OCI-LY7 (cell line): ENCODE data around the gene DPPA3. TPM values are rescaled to one million over a fixed set of nuclear protein-coding genes. Genes with fewer than 3 reads are reported as not detected.
"Not testable (repeated sequence)": the region's sequence is repeated elsewhere in the genome, so short reads cannot be mapped to it uniquely, and the experiment has no call there.

ENCODE experiments used
- BruUV-seq: library from RNA; stranded (reverse); fragments of 400-500 nt; replicated peaks from 2 replicates; lab custom pipeline; 2021; lab: Mats Ljungman, UMichigan
- CTCF ChIA-PET: fragments of 300-600 bp; sonication (Branson Sonifier 250); formaldehyde crosslinking; loops from one replicate; lab custom pipeline; 2022; ENCODE audit warnings: antibody characterized with exemption; ENCODE audit not compliant: unreplicated experiment; lab: Charles Lee
- POLR2A ChIA-PET: fragments of 300-600 bp; sonication (Branson Sonifier 250); formaldehyde crosslinking; loops from one replicate; lab custom pipeline; 2022; ENCODE audit warnings: antibody characterized with exemption; lab: Charles Lee
- DNase-seq: peaks from one replicate; pipeline ENCODE4 v3.0.0-alpha.2; 2015; ENCODE audit warnings: low spot score
- H2AFZ ChIP-seq: fragments of 200-600 bp; sonication (generic), shearing (Covaris generic); 2 replicates; pipeline ENCODE4 v1.6.1; 2014; ENCODE audit warnings: mild to moderate bottlenecking, antibody characterized with exemption, low read length, moderate library complexity
- H3K27ac ChIP-seq: fragments of 200-600 bp; sonication (generic); 2 replicates; pipeline ENCODE4 v1.5.1; 2014; ENCODE audit warnings: mixed run types, low read depth, mild to moderate bottlenecking, moderate library complexity, low read length, inconsistent platforms; ENCODE audit not compliant: poor library complexity, severe bottlenecking
- H3K36me3 ChIP-seq: fragments of 200-600 bp; sonication (generic); 2 replicates; pipeline ENCODE4 v1.6.1; 2014; ENCODE audit warnings: mild to moderate bottlenecking, antibody characterized with exemption, low read length, moderate library complexity, mixed read lengths; ENCODE audit not compliant: insufficient read depth
- H3K4me1 ChIP-seq: fragments of 200-600 bp; sonication (generic); 2 replicates; pipeline ENCODE4 v1.5.1; 2014; ENCODE audit warnings: mild to moderate bottlenecking, low read length; ENCODE audit not compliant: insufficient read depth, poor library complexity, severe bottlenecking
- H3K4me2 ChIP-seq: fragments of 200-600 bp; sonication (generic); 2 replicates; pipeline ENCODE4 v1.6.1; 2014; ENCODE audit warnings: mild to moderate bottlenecking, low read length
- H3K4me3 ChIP-seq: fragments of 200-600 bp; sonication (generic); 2 replicates; pipeline ENCODE4 v1.5.1; 2014; ENCODE audit warnings: mild to moderate bottlenecking, low read depth, low read length; ENCODE audit not compliant: poor library complexity, severe bottlenecking
- H3K79me2 ChIP-seq: fragments of 200-600 bp; sonication (generic); 2 replicates; pipeline ENCODE4 v1.6.1; 2016; ENCODE audit warnings: low read depth, mild to moderate bottlenecking, low read length, moderate library complexity, mixed read lengths; ENCODE audit not compliant: insufficient read depth
- H3K9me2 ChIP-seq: fragments of 200-600 bp; sonication (generic); 2 replicates; pipeline ENCODE4 v1.6.1; 2016; ENCODE audit warnings: mild to moderate bottlenecking, low read length, mixed read lengths; ENCODE audit not compliant: insufficient read depth
- H3K9me3 ChIP-seq: fragments of 200-600 bp; sonication (generic); 2 replicates; pipeline ENCODE4 v1.6.1; 2014; ENCODE audit warnings: mild to moderate bottlenecking, mixed run types, low read length, mixed read lengths
- H4K20me1 ChIP-seq: fragments of 200-600 bp; sonication (generic); 2 replicates; pipeline ENCODE4 v1.6.1; 2014; ENCODE audit warnings: mild to moderate bottlenecking, antibody characterized with exemption, low read length, moderate library complexity, mixed read lengths; ENCODE audit not compliant: insufficient read depth
- CTCF ChIP-seq: fragments of 200-600 bp; sonication (generic); conservative IDR thresholded peaks from 2 replicates; pipeline ENCODE4 v1.5.1; 2014; ENCODE audit warnings: mild to moderate bottlenecking, antibody characterized with exemption, low read length, moderate library complexity, mixed read lengths
- EZH2phosphoT487 ChIP-seq: fragments of 200-600 bp; sonication (generic); IDR thresholded peaks from 2 replicates; pipeline ENCODE4 v1.6.1; 2018; ENCODE audit warnings: low read depth, borderline replicate concordance, mild to moderate bottlenecking, mixed run types, antibody characterized with exemption, low read length, moderate library complexity, mixed read lengths
- intact Hi-C: fragments of 100-400 bp; cut with micrococcal nuclease; formaldehyde crosslinking; loops from one replicate; pipeline ENCODE4 v1.10.0; 2022; ENCODE audit not compliant: unreplicated experiment
- total RNA-seq, 2 experiments: library from RNA; depleted of rRNA in 1 of 2; stranded (reverse); fragments of >200 nt in 1 of 2; shearing (Covaris generic) in 1 of 2; gene quantifications; 2 replicates each; pipeline ENCODE4 v1.2.3, GENCODE V29; 2014 to 2022

DPPA3 gene
- total RNA-seq, 2 experiments from 2014 or later, result 0.25 TPM; not detected in 1

DNA sequence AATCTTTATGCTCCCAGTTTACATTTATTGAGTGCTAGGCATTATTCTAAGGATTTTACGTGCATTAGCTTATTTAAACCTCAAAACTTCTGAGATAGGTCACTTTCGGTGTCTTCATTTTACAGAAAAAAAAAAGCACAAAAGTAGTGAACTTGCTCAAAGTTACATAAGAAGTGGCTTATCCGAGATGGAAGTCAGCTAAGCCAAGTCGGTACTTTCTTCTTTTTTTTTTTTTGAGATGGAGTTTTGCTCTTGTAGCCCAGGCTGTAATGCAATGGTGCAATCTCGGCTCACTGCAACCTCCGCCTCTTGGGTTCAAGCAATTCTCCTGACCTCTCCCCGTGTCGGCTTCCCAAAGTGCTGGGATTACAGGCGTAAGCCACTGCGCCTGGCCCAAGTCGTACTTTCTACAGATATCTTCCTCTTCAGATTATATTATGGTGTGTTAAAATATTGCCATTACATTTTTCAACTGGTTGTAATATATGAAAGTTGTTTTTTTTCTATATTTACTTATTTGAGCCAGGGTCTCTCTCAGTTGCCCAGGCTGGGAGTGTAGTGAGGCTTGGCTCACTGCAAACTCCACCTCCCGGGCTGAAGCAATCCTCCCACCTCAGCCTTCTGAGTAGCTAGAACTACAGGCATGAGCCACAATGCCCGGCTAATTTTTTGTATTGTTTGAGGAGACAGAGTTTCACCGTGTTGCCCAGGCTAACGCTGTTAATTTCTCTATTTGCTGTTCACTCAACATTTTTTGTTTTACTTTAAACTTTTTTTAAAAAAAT lies 8.9 kb downstream of the DPPA3 start:
- ChIA-PET POLR2A (interaction anchor here (0.6 to 1.0 kb wide), 3 partner anchors 13 to 37 kb away, joined by 3 read pairs; no protein-coding TSS in a partner anchor), CTCF (no interaction called here)
- Histone ChIP-seq H3K27ac (no peak overlapping the region), H3K36me3 (no peaks in the 10 kb centered on the region), H4K20me1 (no peaks in the 10 kb centered on the region), H3K9me2 (no peaks in the 10 kb centered on the region), H3K79me2 (no peaks in the 10 kb centered on the region), H3K9me3 (no peaks in the 10 kb centered on the region), H3K4me2 (no peak overlapping the region), H2AFZ (no peak overlapping the region), H3K4me3 (no peak overlapping the region), H3K4me1 (no peaks in the 10 kb centered on the region)
- no peak for DNase-seq
- intact Hi-C loops, result no loop called here
- no TSS peak for BruUV-seq
- TF ChIP-seq EZH2phosphoT487 (no peak), CTCF (no peak)

DNA sequence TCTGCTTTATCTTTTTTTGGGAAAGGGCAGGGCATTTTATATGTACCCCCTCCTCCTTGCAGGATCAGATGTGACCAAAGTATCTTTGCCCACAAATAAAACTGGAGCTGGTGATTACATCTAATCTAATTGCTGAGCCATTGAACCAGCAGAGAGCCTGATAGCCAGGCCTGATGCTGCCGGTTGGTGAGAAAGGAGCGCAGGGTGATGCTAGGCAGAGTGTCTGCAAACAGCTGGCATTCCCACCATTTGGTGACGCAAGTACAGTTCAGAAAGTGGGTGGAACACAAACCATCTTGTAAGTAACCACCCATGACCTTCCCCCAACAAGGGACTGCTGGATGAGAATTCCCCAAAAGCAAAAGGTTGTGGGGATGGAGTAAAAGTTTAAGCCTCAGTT lies 12.7 kb downstream of the DPPA3 start:
- no peaks in the 10 kb centered on the region for H3K4me1 ChIP-seq
- no peak overlapping the region for H3K4me2 ChIP-seq
- intact Hi-C loops, result no loop called here
- H3K9me3 ChIP-seq, result no peaks in the 10 kb centered on the region
- ChIA-PET POLR2A (no interaction called here), CTCF (no interaction called here)
- H3K27ac ChIP-seq, result no peak overlapping the region
- DNase-seq, result no peak
- no peaks in the 10 kb centered on the region for H3K36me3 ChIP-seq
- H3K4me3 ChIP-seq, result no peak overlapping the region
- no peak for TF ChIP-seq EZH2phosphoT487
- TF ChIP-seq CTCF, result no peak
- BruUV-seq, result no TSS peak
- no peak overlapping the region for H2AFZ ChIP-seq
- no peaks in the 10 kb centered on the region for H3K9me2 ChIP-seq
- no peaks in the 10 kb centered on the region for H4K20me1 ChIP-seq
- H3K79me2 ChIP-seq, result no peaks in the 10 kb centered on the region

DNA sequence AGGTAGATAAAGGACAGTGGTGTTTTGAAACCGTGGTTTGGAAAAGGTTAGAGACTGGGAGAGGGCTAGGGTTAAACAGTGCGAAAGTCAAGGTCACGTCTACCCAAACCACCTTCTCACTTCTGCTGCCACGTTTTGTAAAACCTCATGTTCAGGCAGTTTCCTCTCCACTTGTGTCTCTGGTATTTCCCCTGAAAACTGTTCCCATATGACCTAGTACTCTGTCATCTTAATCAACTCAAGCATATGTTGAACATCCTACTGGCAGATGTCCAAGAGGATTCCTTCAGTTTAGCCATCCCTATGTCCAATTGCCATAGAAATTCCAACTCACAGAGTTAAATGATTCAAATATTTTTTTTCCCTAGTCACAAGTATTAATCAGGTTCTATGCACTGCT lies 18.5 kb downstream of the DPPA3 start:
- ChIA-PET POLR2A (no interaction called here), CTCF (no interaction called here)
- Histone ChIP-seq H3K36me3 (no peaks in the 10 kb centered on the region), H4K20me1 (no peaks in the 10 kb centered on the region), H3K79me2 (no peaks in the 10 kb centered on the region), H3K27ac (no peak overlapping the region), H2AFZ (no peak overlapping the region), H3K4me1 (no peaks in the 10 kb centered on the region), H3K4me3 (no peak overlapping the region), H3K9me2 (no peaks in the 10 kb centered on the region), H3K4me2 (no peak overlapping the region), H3K9me3 (no peaks in the 10 kb centered on the region)
- TF ChIP-seq CTCF, result no peak
- no peak for TF ChIP-seq EZH2phosphoT487
- intact Hi-C loops, result no loop called here
- no TSS peak for BruUV-seq
- no peak for DNase-seq

GRCh38 chr12:7730984-7731383 lies 19.8 kb downstream of the DPPA3 start:
- H3K9me2 ChIP-seq, H3K79me2 ChIP-seq, H2AFZ ChIP-seq, H3K9me3 ChIP-seq, BruUV-seq, CTCF ChIA-PET, H3K4me1 ChIP-seq, DNase-seq, H3K36me3 ChIP-seq, POLR2A ChIA-PET, H3K4me3 ChIP-seq, H3K27ac ChIP-seq, H4K20me1 ChIP-seq, H3K4me2 ChIP-seq, intact Hi-C loops: not testable (repeated sequence)
